ENCODE results near the gene SYT1. TPM values are rescaled to one million over a fixed set of nuclear protein-coding genes. Genes with fewer than 3 reads are reported as not detected.

The SYT1 gene
- total RNA-seq, 1 donor from 2014 or later = 0.59 TPM

DNA sequence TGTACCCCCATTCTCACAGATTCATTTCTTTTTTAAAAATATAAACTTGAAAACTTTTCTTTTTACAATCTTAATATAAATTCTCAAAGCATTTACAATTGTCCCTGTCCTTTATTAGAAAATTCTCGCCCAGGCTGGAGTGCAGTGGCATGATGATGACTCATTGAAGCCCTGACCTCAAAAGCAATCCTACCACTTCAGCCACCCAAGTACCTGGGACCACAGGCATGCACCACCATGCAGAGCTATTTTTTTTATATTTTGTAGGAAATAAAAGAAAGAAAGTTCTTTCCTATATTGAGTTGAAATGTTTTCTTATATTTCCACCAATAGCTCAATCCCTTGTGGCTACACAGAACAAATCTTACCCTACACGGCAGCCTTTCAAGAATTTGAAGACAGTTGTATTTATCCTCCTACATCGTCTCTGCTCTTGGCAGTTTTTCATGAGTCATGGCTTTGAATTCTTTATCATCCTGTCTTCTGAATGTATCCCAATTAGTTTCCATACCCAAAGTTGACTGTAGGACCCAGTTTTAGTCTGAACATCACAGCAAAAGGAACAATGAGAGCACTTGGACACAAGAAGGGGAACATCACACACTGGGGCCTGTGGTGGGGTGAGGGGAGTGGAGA lies 52.4 kb downstream of the SYT1 start:
- Mint-ChIP-seq H3K4me3 (ENCODE audit: unreplicated experiment) (no peak overlapping the region), H3K27me3 (ENCODE audit: unreplicated experiment) (peaks cover 14% of the 10 kb centered on the region), H3K4me1 (ENCODE audit: unreplicated experiment) (peaks cover 2% of the 10 kb centered on the region), H3K36me3 (ENCODE audit: unreplicated experiment) (no peaks in the 10 kb centered on the region), H3K27ac (ENCODE audit: unreplicated experiment) (no peak overlapping the region), H3K9me3 (ENCODE audit: unreplicated experiment) (no peaks in the 10 kb centered on the region)
- TF ChIP-seq, protein P1, sequence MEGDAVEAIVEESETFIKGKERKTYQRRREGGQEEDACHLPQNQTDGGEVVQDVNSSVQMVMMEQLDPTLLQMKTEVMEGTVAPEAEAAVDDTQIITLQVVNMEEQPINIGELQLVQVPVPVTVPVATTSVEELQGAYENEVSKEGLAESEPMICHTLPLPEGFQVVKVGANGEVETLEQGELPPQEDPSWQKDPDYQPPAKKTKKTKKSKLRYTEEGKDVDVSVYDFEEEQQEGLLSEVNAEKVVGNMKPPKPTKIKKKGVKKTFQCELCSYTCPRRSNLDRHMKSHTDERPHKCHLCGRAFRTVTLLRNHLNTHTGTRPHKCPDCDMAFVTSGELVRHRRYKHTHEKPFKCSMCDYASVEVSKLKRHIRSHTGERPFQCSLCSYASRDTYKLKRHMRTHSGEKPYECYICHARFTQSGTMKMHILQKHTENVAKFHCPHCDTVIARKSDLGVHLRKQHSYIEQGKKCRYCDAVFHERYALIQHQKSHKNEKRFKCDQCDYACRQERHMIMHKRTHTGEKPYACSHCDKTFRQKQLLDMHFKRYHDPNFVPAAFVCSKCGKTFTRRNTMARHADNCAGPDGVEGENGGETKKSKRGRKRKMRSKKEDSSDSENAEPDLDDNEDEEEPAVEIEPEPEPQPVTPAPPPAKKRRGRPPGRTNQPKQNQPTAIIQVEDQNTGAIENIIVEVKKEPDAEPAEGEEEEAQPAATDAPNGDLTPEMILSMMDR (IDR thresholded peaks at IDR 0.05) = no peak
- DNase-seq (ENCODE audit: extremely low spot score, unreplicated experiment) = no peak

DNA sequence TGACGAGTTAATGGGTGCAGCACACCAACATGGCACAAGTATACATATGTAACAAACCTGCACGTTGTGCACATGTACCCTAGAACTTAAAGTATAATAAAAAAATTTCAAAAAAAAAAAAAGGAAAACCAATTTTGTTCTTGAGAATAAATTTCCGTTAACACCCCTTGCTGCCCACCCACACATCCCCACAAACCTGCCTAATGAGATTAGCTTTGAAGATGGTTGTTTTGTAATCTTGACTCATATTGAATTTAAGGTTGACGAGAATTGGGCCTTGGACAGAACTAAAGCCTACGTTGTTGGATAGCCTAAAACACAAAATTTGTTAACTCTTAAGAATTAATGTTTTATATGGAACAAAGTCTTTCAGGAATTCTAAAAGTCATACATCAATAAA lies 52.9 kb downstream of the SYT1 start:
- Mint-ChIP-seq H3K4me1 (ENCODE audit: unreplicated experiment) (peaks cover 2% of the 10 kb centered on the region), H3K36me3 (ENCODE audit: unreplicated experiment) (no peaks in the 10 kb centered on the region), H3K27ac (ENCODE audit: unreplicated experiment) (no peak overlapping the region), H3K27me3 (ENCODE audit: unreplicated experiment) (peaks cover 9% of the 10 kb centered on the region), H3K4me3 (ENCODE audit: unreplicated experiment) (no peak overlapping the region), H3K9me3 (ENCODE audit: unreplicated experiment) (no peaks in the 10 kb centered on the region)
- TF ChIP-seq, protein P1 (IDR thresholded peaks at IDR 0.05) = no peak
- DNase-seq (ENCODE audit: extremely low spot score, unreplicated experiment) = no peak

DNA sequence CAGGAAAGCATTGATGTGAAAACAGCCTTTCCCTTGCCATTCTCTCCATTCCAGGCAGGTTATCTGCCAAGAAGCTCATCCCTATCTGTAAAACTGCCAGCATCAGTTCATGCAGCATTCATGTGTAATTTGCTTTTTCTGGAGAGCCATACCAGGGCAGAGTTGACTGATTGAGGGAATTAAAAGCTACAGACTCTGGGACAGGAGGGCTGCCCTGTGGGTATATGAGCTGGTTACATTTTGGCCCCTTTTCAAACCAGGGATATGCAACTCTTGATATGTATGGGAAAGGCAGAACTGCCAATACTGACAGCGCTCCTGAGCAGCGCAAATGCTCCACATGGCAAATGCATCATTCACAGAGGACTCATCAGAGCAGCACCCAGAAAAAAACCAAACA lies 53.7 kb downstream of the SYT1 start:
- H3K27ac Mint-ChIP-seq (ENCODE audit: unreplicated experiment) = no peak overlapping the region
- TF ChIP-seq, protein P1 (IDR thresholded peaks at IDR 0.05) = no peak
- no peak for DNase-seq (ENCODE audit: extremely low spot score, unreplicated experiment)
- no peaks in the 10 kb centered on the region for H3K36me3 Mint-ChIP-seq (ENCODE audit: unreplicated experiment)
- H3K4me3 Mint-ChIP-seq (ENCODE audit: unreplicated experiment) = no peak overlapping the region
- peaks cover 2% of the 10 kb centered on the region for H3K4me1 Mint-ChIP-seq (ENCODE audit: unreplicated experiment)
- no peaks in the 10 kb centered on the region for H3K9me3 Mint-ChIP-seq (ENCODE audit: unreplicated experiment)
- peaks cover 10% of the 10 kb centered on the region for H3K27me3 Mint-ChIP-seq (ENCODE audit: unreplicated experiment)

DNA sequence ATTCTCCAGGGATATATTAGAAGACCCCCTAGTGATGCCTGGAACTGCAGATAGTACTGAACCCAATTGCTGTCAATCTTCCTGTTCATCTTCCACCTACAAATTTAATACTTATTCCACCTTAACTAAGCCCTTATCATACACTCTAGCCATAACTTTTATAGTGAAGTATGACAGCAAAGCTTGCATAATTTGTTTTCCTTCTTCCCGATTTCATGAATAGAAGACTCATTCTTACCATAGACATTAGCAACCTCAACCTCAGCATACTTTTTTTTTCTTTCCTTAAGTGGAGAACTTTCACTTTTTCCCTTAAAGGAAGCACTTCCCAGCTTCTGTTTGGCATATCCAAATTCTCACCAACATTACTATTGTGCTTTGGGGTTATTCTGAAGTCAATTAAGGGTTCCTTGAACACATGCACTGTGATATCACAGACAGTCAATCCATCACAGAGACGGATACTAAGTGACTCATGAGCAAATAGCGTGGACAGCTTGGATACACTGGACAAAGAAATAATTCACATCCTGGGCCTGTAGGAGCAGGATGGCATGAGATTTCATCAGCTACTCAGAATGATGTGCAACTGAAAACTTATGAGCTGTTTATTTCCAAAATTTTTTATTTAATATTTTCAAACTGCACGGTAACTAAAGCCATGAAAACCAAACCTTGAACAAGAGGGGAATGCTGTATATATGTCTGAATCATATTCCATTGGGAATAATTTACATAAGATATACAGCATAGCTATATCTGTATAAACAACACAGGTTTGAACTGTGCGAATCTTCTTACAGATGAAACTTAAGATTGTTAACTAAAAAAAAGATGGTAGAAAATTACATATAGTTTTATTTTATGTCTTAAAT lies 63.9 kb downstream of the SYT1 start:
- no peak for DNase-seq (ENCODE audit: extremely low spot score, unreplicated experiment)
- H3K4me1 Mint-ChIP-seq (ENCODE audit: unreplicated experiment) = no peaks in the 10 kb centered on the region
- no peak overlapping the region for H3K4me3 Mint-ChIP-seq (ENCODE audit: unreplicated experiment)
- no peak overlapping the region for H3K27ac Mint-ChIP-seq (ENCODE audit: unreplicated experiment)
- peaks cover 24% of the 10 kb centered on the region for H3K27me3 Mint-ChIP-seq (ENCODE audit: unreplicated experiment)
- H3K9me3 Mint-ChIP-seq (ENCODE audit: unreplicated experiment) = no peaks in the 10 kb centered on the region
- TF ChIP-seq, protein P1 (IDR thresholded peaks at IDR 0.05) = no peak
- H3K36me3 Mint-ChIP-seq (ENCODE audit: unreplicated experiment) = no peaks in the 10 kb centered on the region

DNA sequence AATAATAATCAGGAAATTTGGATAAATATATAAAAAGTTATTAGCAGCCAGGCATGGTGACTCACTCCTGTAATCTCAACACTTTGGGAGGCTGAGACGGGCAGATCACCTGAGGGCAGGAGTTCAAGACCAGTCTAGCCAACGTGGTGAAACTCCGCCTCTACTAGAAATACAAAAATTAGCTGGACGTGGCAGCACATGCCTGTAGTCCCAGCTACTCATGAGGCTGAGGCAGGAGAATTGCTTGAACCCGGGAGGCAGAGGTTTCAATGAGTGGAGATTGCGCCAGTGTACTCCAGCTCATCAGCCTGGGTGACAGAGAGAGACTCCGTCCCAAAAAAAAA lies 64.5 kb downstream of the SYT1 start:
- peaks cover 20% of the 10 kb centered on the region for H3K27me3 Mint-ChIP-seq (ENCODE audit: unreplicated experiment)
- DNase-seq (ENCODE audit: extremely low spot score, unreplicated experiment) = no peak
- H3K9me3 Mint-ChIP-seq (ENCODE audit: unreplicated experiment) = no peaks in the 10 kb centered on the region
- no peaks in the 10 kb centered on the region for H3K4me1 Mint-ChIP-seq (ENCODE audit: unreplicated experiment)
- TF ChIP-seq, protein P1 (IDR thresholded peaks at IDR 0.05) = no peak
- no peak overlapping the region for H3K27ac Mint-ChIP-seq (ENCODE audit: unreplicated experiment)
- H3K36me3 Mint-ChIP-seq (ENCODE audit: unreplicated experiment) = no peaks in the 10 kb centered on the region
- H3K4me3 Mint-ChIP-seq (ENCODE audit: unreplicated experiment) = no peak overlapping the region

Measured in osteocyte (in vitro differentiated cells).